GM10248 (cell line): ENCODE measurements around the gene BST1.

Experiments
- CTCF ChIA-PET: fragments of 300-600 bp; sonication (Branson Sonifier 250); formaldehyde crosslinking; extraction: SDS; loops from one replicate; lab custom pipeline; 2021; ENCODE audit warnings: antibody characterized with exemption; lab: Yijun Ruan, JAX
- POLR2A ChIA-PET: fragments of 350-650 bp; sonication (Branson Sonifier 250); formaldehyde crosslinking; extraction: SDS; loops from one replicate; lab custom pipeline; 2020; ENCODE audit warnings: antibody characterized with exemption; lab: Yijun Ruan, JAX
- DNase-seq: peaks from one replicate; pipeline ENCODE4 v3.0.0; 2012; ENCODE audit errors: extremely low spot score
- CTCF ChIP-seq: IDR thresholded peaks from 2 replicates; pipeline ENCODE4 v1.5.1; 2012; ENCODE audit warnings: mild to moderate bottlenecking, low read depth; ENCODE audit errors: extremely low read depth, missing control alignments, control extremely low read depth

The BST1 gene

GRCh38 chr4:15776871-15777648, 74.2 kb downstream of the BST1 start:
- POLR2A ChIA-PET = no interaction called here
- DNase-seq = no peak
- CTCF ChIA-PET = interaction anchor here (0.9 to 1.6 kb wide), 4 partner anchors 20 to 105 kb away, joined by 3 to 4 read pairs (median 4); no protein-coding TSS in a partner anchor
- TF ChIP-seq CTCF = no peak

- no peak for TF ChIP-seq CTCF
- no peak for DNase-seq
- ChIA-PET CTCF (interaction anchor here (0.9 to 1.6 kb wide), 4 partner anchors 20 to 105 kb away, joined by 3 to 4 read pairs (median 4); no protein-coding TSS in a partner anchor), POLR2A (no interaction called here)
These were observed 74.9 kb downstream of the BST1 start for GRCh38 chr4:15777697-15778288.

GRCh38 chr4:15778289-15779241, 75.7 kb downstream of the BST1 start, which contains the start of gene CD38:
TSS of gene CD38 (plus strand) at chr4:15778328. CDS start at chr4:15778415, 87 bp downstream.
- ChIA-PET CTCF (interaction anchor here (1.5 to 1.7 kb wide), 2 partner anchors 11 to 22 kb away, joined by 5 to 7 read pairs; no protein-coding TSS in a partner anchor), POLR2A (no interaction called here)
- peak; percentile 78 for DNase-seq
- TF ChIP-seq CTCF = no peak

- DNase-seq = no peak
- CTCF ChIA-PET = interaction anchor here (0.8 to 1.7 kb wide), 3 partner anchors 10 to 23 kb away, joined by 3 to 7 read pairs (median 5); no protein-coding TSS in a partner anchor
- POLR2A ChIA-PET = no interaction called here
- peak; percentile 27 for TF ChIP-seq CTCF
These were observed 76.4 kb downstream of the BST1 start for GRCh38 chr4:15779306-15779705.

GRCh38 chr4:15779809-15780208, 76.9 kb downstream of the BST1 start:
- no peak for DNase-seq
- CTCF ChIA-PET = interaction anchor here (0.6 to 1.7 kb wide), 6 partner anchors 9 to 282 kb away, joined by 3 to 7 read pairs (median 3); no protein-coding TSS in a partner anchor
- POLR2A ChIA-PET = no interaction called here
- no peak for TF ChIP-seq CTCF
